HepG2 (cell line): ENCODE data around the gene SMPD2. TPM values are rescaled to one million over a fixed set of nuclear protein-coding genes. Genes with fewer than 3 reads are reported as not detected.

ENCODE experiments used
- CEBPZ ChIP-seq: IDR thresholded peaks from 2 replicates; pipeline ENCODE4 v1.6.1; 2012; ENCODE audit warnings: low read length, improper control_type of control experiment
- CTCF ChIP-seq: sonication (generic); formaldehyde crosslinking; IDR thresholded peaks from 2 replicates; pipeline ENCODE4 v1.5.0; 2020; ENCODE audit warnings: mild to moderate bottlenecking, missing genetic modification reagents, moderate library complexity
- E2F2 ChIP-seq: sonication (generic); formaldehyde crosslinking; IDR thresholded peaks from 2 replicates; pipeline ENCODE4 v1.4.0; 2020; ENCODE audit warnings: missing genetic modification reagents, borderline replicate concordance
- GTF3A ChIP-seq: sonication (generic); formaldehyde crosslinking; conservative IDR thresholded peaks from 2 replicates; pipeline ENCODE4 v1.4.0; 2020; ENCODE audit warnings: mild to moderate bottlenecking, missing genetic modification reagents
- ONECUT2 ChIP-seq: sonication (generic); formaldehyde crosslinking; IDR thresholded peaks from 2 replicates; pipeline ENCODE4 v1.4.0; 2020; ENCODE audit warnings: missing genetic modification reagents
- SOX6 ChIP-seq, 2 experiments: fragments of 450-650 bp in 1 of 2; sonication (generic) in 1 of 2; formaldehyde crosslinking in 1 of 2; IDR thresholded peaks; 2 replicates each; pipeline versions ENCODE4 v1.4.0 to v1.6.1; 2017 to 2020; ENCODE audit warnings: antibody characterized with exemption in 1 of 2, mild to moderate bottlenecking in 1 of 2, missing genetic modification reagents in 1 of 2
- THAP8 ChIP-seq: sonication (generic); formaldehyde crosslinking; IDR thresholded peaks from 2 replicates; pipeline ENCODE4 v1.5.1; 2020; ENCODE audit warnings: missing genetic modification reagents, mild to moderate bottlenecking, borderline replicate concordance
- UBTF ChIP-seq: sonication (generic); formaldehyde crosslinking; IDR thresholded peaks from 2 replicates; pipeline ENCODE4 v1.4.0; 2020; ENCODE audit warnings: mild to moderate bottlenecking, missing genetic modification reagents
- ZBTB26 ChIP-seq: IDR thresholded peaks from 2 replicates; pipeline ENCODE4 v1.6.1; 2016; ENCODE audit warnings: missing compliant biosample characterization, missing genetic modification reagents, borderline replicate concordance
- ZBTB7B ChIP-seq: sonication (generic); formaldehyde crosslinking; IDR thresholded peaks from 2 replicates; pipeline ENCODE4 v1.4.0; 2020; ENCODE audit warnings: missing genetic modification reagents
- ZNF331 ChIP-seq: sonication (generic); formaldehyde crosslinking; IDR thresholded peaks from 2 replicates; pipeline ENCODE4 v1.4.0; 2020; ENCODE audit warnings: missing genetic modification reagents
- ZNF746 ChIP-seq: sonication (generic); formaldehyde crosslinking; IDR thresholded peaks from 2 replicates; pipeline ENCODE4 v1.8.0; 2022; ENCODE audit warnings: mild to moderate bottlenecking, missing genetic modification reagents
- ZNF775 ChIP-seq: sonication (generic); formaldehyde crosslinking; IDR thresholded peaks from 2 replicates; pipeline ENCODE4 v1.4.0; 2020; ENCODE audit warnings: missing genetic modification reagents, mild to moderate bottlenecking, moderate library complexity, borderline replicate concordance
- ZNF792 ChIP-seq: IDR thresholded peaks from 2 replicates; pipeline ENCODE4 v1.6.1; 2016
- ZSCAN21 ChIP-seq: sonication (generic); formaldehyde crosslinking; IDR thresholded peaks from 2 replicates; pipeline ENCODE4 v1.8.0; 2022; ENCODE audit warnings: mild to moderate bottlenecking, missing genetic modification reagents, moderate library complexity, borderline replicate concordance
- polyA plus RNA-seq, 8 experiments: library from polyadenylated mRNA; depleted of rRNA in 3 of 8; stranded (reverse) in 7 of 8; unstranded in 1 of 8; fragments of >200 nt; fragmentation: Illumina TruSeq in 4 of 8; extraction: Trizol in 4 of 8; gene quantifications; 2 replicates each; pipeline versions ENCODE4 v1.2.1 to v1.2.3, GENCODE V29; 2011 to 2016; ENCODE audit warnings: low read depth in 4 of 8, missing spikeins in 1 of 8, mixed read lengths in 1 of 8; ENCODE audit not compliant: insufficient read depth in 1 of 8
- total RNA-seq, 5 experiments: library from RNA; depleted of rRNA; stranded (reverse); fragments of >200 nt; fragmentation: Illumina TruSeq; extraction: Trizol; gene quantifications; 2 replicates each; pipeline ENCODE4 v1.2.3, GENCODE V29; 2016; ENCODE audit warnings: low read depth in 1 of 5

SMPD2 gene
- total and polyA plus RNA-seq, 2 of the 13 experiments (the other 11 are each of a cell fraction or from before 2014, with no cell fraction given) = 5.9 to 10.6 TPM

- TF ChIP-seq CEBPZ (no peak), ONECUT2 (CRISPR knock-in tag) (no peak), ZNF792 (CRISPR knock-in tag) (peak; percentile 35; the same call in 1 of the 2 replicates), SOX6 (IDR thresholded peaks at IDR 0.05) (no peak), SOX6 (CRISPR knock-in tag; IDR thresholded peaks at IDR 0.05) (0 out of 2 replicates have a peak, but pooled peaks have one; percentile 24), ZSCAN21 (CRISPR knock-in tag) (peak; percentile 30; the same call in 1 of the 2 replicates), ZBTB7B (CRISPR knock-in tag) (peak; percentile 55; the same call in 1 of the 2 replicates), E2F2 (no peak), ZBTB26 (no peak), THAP8 (CRISPR knock-in tag) (0 out of 2 replicates have a peak, but pooled peaks have one; percentile 36), ZNF775 (no peak), CTCF (0 out of 2 replicates have a peak, but pooled peaks have one; percentile 17), GTF3A (CRISPR knock-in tag) (no peak), ZNF746 (CRISPR knock-in tag) (no peak), UBTF (CRISPR knock-in tag) (no peak), ZNF331 (0 out of 2 replicates have a peak, but pooled peaks have one; percentile 3)
These were observed 15.6 kb downstream of the SMPD2 start (continued) for GRCh38 chr6:109456111-109456583.
